IMR-90 (cell line): ENCODE data around the gene LDLRAD3. TPM values are rescaled to one million over a fixed set of nuclear protein-coding genes. Genes with fewer than 3 reads are reported as not detected.

Source experiments
- ATAC-seq: fragments of 200-7000 bp; cut with Tn5 transposase; 2 replicates; pipeline ENCODE4 v1.9.1; 2020; ENCODE audit warnings: low read depth, mild to moderate bottlenecking, moderate library complexity
- BruUV-seq: library from RNA; stranded (reverse); fragments of 400-500 nt; replicated peaks from 2 replicates; lab custom pipeline; 2021; lab: Mats Ljungman, UMichigan
- CTCF ChIA-PET: fragments of 300-600 bp; formaldehyde crosslinking; extraction: SDS; loops from one replicate; lab custom pipeline; 2021; ENCODE audit warnings: antibody characterized with exemption; lab: Yijun Ruan, JAX
- POLR2A ChIA-PET: fragments of 300-600 bp; sonication (Branson Sonifier 250); formaldehyde crosslinking; loops from one replicate; lab custom pipeline; 2022; ENCODE audit warnings: antibody characterized with exemption; ENCODE audit not compliant: unreplicated experiment; lab: Charles Lee
- DNase-seq: peaks from one replicate; pipeline ENCODE4 v3.0.0; 2013
- H2AFZ ChIP-seq: replicated peaks from 2 replicates; pipeline ENCODE3; 2013; ENCODE audit warnings: low read length, mild to moderate bottlenecking; ENCODE audit not compliant: poor library complexity
- H2AK5ac ChIP-seq: 2 replicates; pipeline ENCODE4 v1.6.1; 2013; ENCODE audit warnings: low read depth, low read length, inconsistent platforms
- H2AK9ac ChIP-seq: replicated peaks from 2 replicates; pipeline ENCODE3; 2013; ENCODE audit warnings: mild to moderate bottlenecking, low read depth, low read length, moderate library complexity; ENCODE audit not compliant: poor library complexity
- H2BK120ac ChIP-seq: 2 replicates; pipeline ENCODE4 v1.6.1; 2013; ENCODE audit warnings: low read depth, low read length, inconsistent platforms
- H2BK15ac ChIP-seq: 3 replicates; pipeline ENCODE4 v1.6.1; 2013; ENCODE audit warnings: low read depth, low read length, inconsistent platforms
- H2BK20ac ChIP-seq: 2 replicates; pipeline ENCODE4 v1.6.1; 2013; ENCODE audit warnings: low read depth, mild to moderate bottlenecking, inconsistent platforms, low read length, moderate library complexity
- H2BK5ac ChIP-seq: 2 replicates; pipeline ENCODE4 v1.6.1; 2013; ENCODE audit warnings: mild to moderate bottlenecking, low read depth, low read length, inconsistent platforms; ENCODE audit not compliant: poor library complexity, severe bottlenecking
- H3K14ac ChIP-seq: replicated peaks from 2 replicates; pipeline ENCODE4 v1.6.1; 2013; ENCODE audit warnings: low read depth, low read length, inconsistent platforms
- H3K18ac ChIP-seq: 2 replicates; pipeline ENCODE4 v1.6.1; 2013; ENCODE audit warnings: low read depth, low read length, control low read depth
- H3K23ac ChIP-seq: 2 replicates; pipeline ENCODE4 v1.6.1; 2013; ENCODE audit warnings: low read depth, low read length, inconsistent platforms
- H3K27ac ChIP-seq: 2 replicates; pipeline ENCODE4 v1.5.1; 2013; ENCODE audit warnings: mild to moderate bottlenecking, control low read depth, low read length; ENCODE audit not compliant: insufficient read depth
- H3K27me3 ChIP-seq: 2 replicates; pipeline ENCODE4 v1.6.1; 2013; ENCODE audit warnings: low read length; ENCODE audit not compliant: control insufficient read depth, insufficient read depth
- H3K36me3 ChIP-seq: 2 replicates; pipeline ENCODE4 v1.6.1; 2013; ENCODE audit warnings: low read length, mixed read lengths; ENCODE audit not compliant: control insufficient read depth, insufficient read depth
- H3K4ac ChIP-seq: 2 replicates; pipeline ENCODE4 v1.6.1; 2013; ENCODE audit warnings: low read depth, low read length, inconsistent platforms
- H3K4me1 ChIP-seq: 2 replicates; pipeline ENCODE4 v1.6.1; 2013; ENCODE audit warnings: low read length, mixed read lengths; ENCODE audit not compliant: control insufficient read depth, insufficient read depth
- H3K4me2 ChIP-seq: 2 replicates; pipeline ENCODE4 v1.6.1; 2013; ENCODE audit warnings: low read depth, mild to moderate bottlenecking, control low read depth, low read length, moderate library complexity
- H3K4me3 ChIP-seq: 2 replicates; pipeline ENCODE4 v1.5.1; 2013; ENCODE audit warnings: low read depth, mild to moderate bottlenecking, control low read depth, low read length, moderate library complexity; ENCODE audit not compliant: insufficient read depth
- H3K56ac ChIP-seq: 2 replicates; pipeline ENCODE4 v1.6.1; 2013; ENCODE audit warnings: low read length, inconsistent platforms; ENCODE audit not compliant: insufficient read depth; ENCODE audit errors: extremely low read depth
- H3K79me1 ChIP-seq, 2 experiments: 2 replicates each; pipeline ENCODE4 v1.6.1; 2013; ENCODE audit warnings: low read length in 2 of 2, inconsistent platforms in 1 of 2, low read depth in 1 of 2
- H3K9ac ChIP-seq: 2 replicates; pipeline ENCODE4 v1.6.1; 2013; ENCODE audit warnings: low read depth, low read length, control low read depth
- H3K9me1 ChIP-seq: 2 replicates; pipeline ENCODE4 v1.6.1; 2013; ENCODE audit warnings: low read length, inconsistent platforms; ENCODE audit not compliant: insufficient read depth
- H3K9me3 ChIP-seq: 2 replicates; pipeline ENCODE4 v1.6.1; 2013; ENCODE audit warnings: low read length; ENCODE audit not compliant: control insufficient read depth, insufficient read depth
- H4K20me1 ChIP-seq: 2 replicates; pipeline ENCODE4 v1.6.1; 2013; ENCODE audit warnings: low read length, inconsistent platforms; ENCODE audit not compliant: insufficient read depth
- H4K5ac ChIP-seq: 2 replicates; pipeline ENCODE4 v1.6.1; 2013; ENCODE audit warnings: mild to moderate bottlenecking, low read depth, low read length, control low read depth
- H4K8ac ChIP-seq, 2 experiments: 2 replicates each; pipeline ENCODE4 v1.6.1; 2013; ENCODE audit warnings: low read depth in 2 of 2, low read length in 2 of 2, control low read depth in 1 of 2, inconsistent platforms in 1 of 2
- H4K91ac ChIP-seq: 2 replicates; pipeline ENCODE4 v1.6.1; 2013; ENCODE audit warnings: low read depth, low read length, inconsistent platforms; ENCODE audit not compliant: insufficient read depth
- BHLHE40 ChIP-seq: fragments of 150-350 bp; IDR thresholded peaks from 2 replicates; pipeline ENCODE4 v1.6.1; 2016; ENCODE audit warnings: mild to moderate bottlenecking, low read depth, low read length
- CEBPB ChIP-seq: IDR thresholded peaks from 2 replicates; pipeline ENCODE4 v1.6.1; 2012; ENCODE audit warnings: low read depth, low read length, improper control_type of control experiment
- CHD1 ChIP-seq: IDR thresholded peaks from 2 replicates; pipeline ENCODE4 v1.6.1; 2012; ENCODE audit warnings: low read depth, low read length, improper control_type of control experiment
- CTCF ChIP-seq: conservative IDR thresholded peaks from 2 replicates; pipeline ENCODE4 v1.5.1; 2012; ENCODE audit warnings: mild to moderate bottlenecking, low read depth, low read length, improper control_type of control experiment
- ELK1 ChIP-seq: fragments of 150-350 bp; IDR thresholded peaks from 2 replicates; pipeline ENCODE4 v1.6.1; 2016; ENCODE audit warnings: low read depth, mild to moderate bottlenecking, low read length, moderate library complexity, borderline replicate concordance
- FOS ChIP-seq: fragments of 150-350 bp; IDR thresholded peaks from 2 replicates; pipeline ENCODE4 v1.6.1; 2016; ENCODE audit warnings: low read depth, low read length
- MAFK ChIP-seq: IDR thresholded peaks from 2 replicates; pipeline ENCODE4 v1.6.1; 2012; ENCODE audit warnings: low read depth, low read length, improper control_type of control experiment
- MAZ ChIP-seq: IDR thresholded peaks from 2 replicates; pipeline ENCODE4 v1.6.1; 2012; ENCODE audit warnings: low read depth, mild to moderate bottlenecking, low read length, improper control_type of control experiment, moderate library complexity, borderline replicate concordance
- MXI1 ChIP-seq: IDR thresholded peaks from 2 replicates; pipeline ENCODE4 v1.6.1; 2012; ENCODE audit warnings: low read depth, mild to moderate bottlenecking, low read length, moderate library complexity, borderline replicate concordance
- NFE2L2 ChIP-seq: fragments of 150-350 bp; IDR thresholded peaks from 2 replicates; pipeline ENCODE4 v1.6.1; 2016; ENCODE audit warnings: low read depth, mild to moderate bottlenecking, low read length
- POLR2A ChIP-seq: IDR thresholded peaks from 2 replicates; pipeline ENCODE4 v1.6.1; 2012; ENCODE audit warnings: mild to moderate bottlenecking, low read depth, low read length
- RAD21 ChIP-seq: IDR thresholded peaks from 2 replicates; pipeline ENCODE4 v1.6.1; 2012; ENCODE audit warnings: low read length, improper control_type of control experiment
- RCOR1 ChIP-seq: IDR thresholded peaks from 2 replicates; pipeline ENCODE4 v1.6.1; 2012; ENCODE audit warnings: mild to moderate bottlenecking, low read length, improper control_type of control experiment; ENCODE audit not compliant: insufficient replicate concordance
- RFX5 ChIP-seq: IDR thresholded peaks from 2 replicates; pipeline ENCODE4 v1.8.0; 2012; ENCODE audit warnings: low read depth, mild to moderate bottlenecking, low read length, moderate library complexity
- SMC3 ChIP-seq: fragments of 150-350 bp; IDR thresholded peaks from 2 replicates; pipeline ENCODE4 v1.6.1; 2016; ENCODE audit warnings: low read depth, mild to moderate bottlenecking, antibody characterized with exemption, low read length, moderate library complexity
- USF2 ChIP-seq: fragments of 150-350 bp; IDR thresholded peaks from 2 replicates; pipeline ENCODE4 v1.6.1; 2017; ENCODE audit warnings: mild to moderate bottlenecking, antibody characterized with exemption, low read length, low read depth
- WGBS, 2 experiments: methylation state at CpG; one replicate each; pipeline versions ENCODE4 v1.1.5 to v1.1.7; 2013; ENCODE audit warnings: missing lambda C conversion rate in 2 of 2; ENCODE audit not compliant: insufficient read length in 1 of 2; ENCODE audit errors: extremely low coverage in 2 of 2; 5-methylcytosine and 5-hydroxymethylcytosine counted together
- dilution Hi-C: fragments of 300-500 bp; cut with HindIII; formaldehyde crosslinking; loops from one replicate; pipeline ENCODE4 v1.14.3; 2018; ENCODE audit warnings: low sequenced_read_pairs; ENCODE audit not compliant: unreplicated experiment
- in situ Hi-C: fragments of 300-500 bp; cut with MboI; formaldehyde crosslinking; loops from 3 replicates; pipeline ENCODE4 v1.14.3; 2019; ENCODE audit warnings: low sequenced_read_pairs, inconsistent platforms, mixed read lengths
- intact Hi-C: fragments of 100-400 bp; cut with micrococcal nuclease; formaldehyde crosslinking; loops from 2 replicates; pipeline ENCODE4 v1.10.0; 2022
- polyA plus RNA-seq, 3 experiments: library from polyadenylated mRNA; depleted of rRNA; stranded (reverse); fragments of >200 nt; gene quantifications; 2 replicates each; pipeline ENCODE4 v1.2.3, GENCODE V29; 2012; ENCODE audit warnings: low replicate concordance in 1 of 3
- total RNA-seq: library from RNA; depleted of rRNA; stranded (reverse); fragments of >200 nt; gene quantifications from 2 replicates; pipeline ENCODE4 v1.2.3, GENCODE V29; 2012

LDLRAD3 gene
- total and polyA plus RNA-seq, 2 of the 4 experiments (the other 2 are of a cell fraction) = 2.7 to 6.4 TPM

GRCh38 chr11:36062796-36063365 is 119.0 kb downstream of the LDLRAD3 start:
- no peak overlapping the region for H3K4ac ChIP-seq
- in situ Hi-C loops = no loop called here

More at GRCh38 chr11:36062796-36063365, 119.0 kb downstream of the LDLRAD3 start:
- H3K4me3 ChIP-seq = no peak overlapping the region
- DNase-seq (no peak), ATAC-seq (no peak)
- no peaks in the 10 kb centered on the region for H3K4me1 ChIP-seq
- H3K4me2 ChIP-seq = no peak overlapping the region
- no peak overlapping the region for H3K56ac ChIP-seq
- no peak overlapping the region for H2AFZ ChIP-seq
- no peak overlapping the region for H3K23ac ChIP-seq
- H3K9ac ChIP-seq = no peak overlapping the region
- H3K9me1 ChIP-seq = no peaks in the 10 kb centered on the region
- WGBS, 2 experiments = no CpG with 5 or more reads among the region's 3 CpGs
- CTCF ChIA-PET = interaction anchor here (0.6 kb wide), 1 partner anchor 27 kb away, joined by 4 read pairs; no protein-coding TSS in a partner anchor
- H4K8ac ChIP-seq = no peak overlapping the region
- H2BK5ac ChIP-seq = no peak overlapping the region
- intact Hi-C loops (no loop called here), dilution Hi-C loops (no loop called here)
- peaks cover 6% of the 10 kb centered on the region; the same call in 1 of the 2 replicates for H3K9me3 ChIP-seq
- no peak overlapping the region for H3K14ac ChIP-seq
- no peaks in the 10 kb centered on the region for H3K79me1 ChIP-seq
- no peak overlapping the region for H3K18ac ChIP-seq
- H4K20me1 ChIP-seq = no peaks in the 10 kb centered on the region
- H2AK5ac ChIP-seq = no peak overlapping the region
- 0 out of 2 replicates have a peak, but pooled peaks cover 2% of the 10 kb centered on the region for H3K27me3 ChIP-seq
- no peak overlapping the region for H2AK9ac ChIP-seq
- TF ChIP-seq RCOR1 (no peak), CTCF (no peak), CHD1 (no peak), RAD21 (no peak), SMC3 (no peak), USF2 (no peak), BHLHE40 (no peak), ELK1 (no peak), RFX5 (no peak), NFE2L2 (no peak), MAZ (no peak), FOS (no peak), POLR2A (no peak), MXI1 (no peak), CEBPB (no peak), MAFK (no peak)
- H2BK20ac ChIP-seq = no peak overlapping the region
- no peaks in the 10 kb centered on the region for H3K36me3 ChIP-seq
- H2BK120ac ChIP-seq = no peak overlapping the region
- H2BK15ac ChIP-seq = no peak overlapping the region
- H4K91ac ChIP-seq = no peak overlapping the region
- H3K27ac ChIP-seq = no peak overlapping the region
- POLR2A ChIA-PET = no interaction called here
- BruUV-seq = no TSS peak
- H4K5ac ChIP-seq = no peak overlapping the region
